ENCODE data around the gene SLC30A4.

Gene SLC30A4

DNA sequence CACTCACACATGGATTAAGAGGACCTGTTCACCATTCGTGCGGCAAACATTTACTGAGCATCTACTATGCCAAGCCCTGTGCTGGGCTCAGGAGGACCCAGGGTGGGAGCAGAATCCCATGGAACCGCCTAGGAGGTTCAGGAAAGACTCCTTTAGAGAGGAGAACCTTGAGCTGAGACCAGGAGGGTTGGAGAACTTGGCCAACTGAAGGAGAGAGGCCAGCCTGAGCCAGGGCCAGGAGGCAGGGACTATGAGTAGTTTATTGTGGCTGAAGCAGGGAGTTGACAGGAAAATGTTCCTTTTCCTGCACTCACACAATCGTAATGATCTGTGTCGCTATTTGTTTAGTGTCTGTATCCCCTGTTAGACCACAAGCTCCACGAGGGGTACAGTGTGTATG lies 71.3 kb downstream of the SLC30A4 start:
- DNase-seq (ENCODE audit: low read depth, low spot score), result no peak

GRCh38 chr15:45449916-45450867 lies 72.4 kb downstream of the SLC30A4 start:
- DNase-seq (ENCODE audit: low read depth, low spot score), result no peak

- DNase-seq (ENCODE audit: low read depth, low spot score), result no peak
Observed at GRCh38 chr15:45449395-45449794, 73.2 kb downstream of the SLC30A4 start.

GRCh38 chr15:45448066-45448915 lies 74.3 kb downstream of the SLC30A4 start:
- DNase-seq (ENCODE audit: low read depth, low spot score), result no peak

- DNase-seq (ENCODE audit: low read depth, low spot score), result no peak
Observed at GRCh38 chr15:45443645-45444044, 78.9 kb downstream of the SLC30A4 start.

DNA sequence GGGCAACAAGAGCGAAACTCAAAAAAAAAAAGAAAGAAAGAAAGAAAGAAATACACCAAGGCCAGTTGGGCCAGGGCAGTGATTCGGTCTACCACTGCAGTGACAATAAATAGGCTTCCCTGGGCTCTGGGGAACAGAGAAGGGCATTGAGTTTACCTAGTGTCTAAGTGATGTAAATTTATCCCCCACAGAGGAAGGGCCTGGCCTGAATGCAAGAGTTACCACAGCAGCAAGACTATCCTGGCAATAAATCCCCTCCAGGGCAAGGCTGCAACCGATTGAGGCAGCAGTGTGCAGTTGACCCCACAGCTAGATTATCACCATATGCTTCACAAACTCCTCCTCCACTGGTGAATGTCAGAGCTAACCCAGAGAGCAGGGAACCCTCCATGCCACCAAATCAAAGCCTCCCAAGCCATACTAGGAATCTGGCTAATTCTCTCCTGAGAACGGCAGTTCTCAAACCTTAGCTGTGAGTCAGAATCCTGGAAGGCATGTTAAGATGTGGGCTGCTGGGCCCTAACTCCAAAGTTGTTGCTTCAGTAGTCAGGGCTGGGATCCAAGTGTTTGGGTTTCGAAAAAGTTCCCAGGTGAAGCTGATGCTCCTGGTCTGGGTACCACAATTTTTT lies 79.9 kb downstream of the SLC30A4 start:
- no peak for DNase-seq (ENCODE audit: low read depth, low spot score)

- DNase-seq (ENCODE audit: low read depth, low spot score), result no peak
Observed at GRCh38 chr15:45441686-45442085, 80.9 kb downstream of the SLC30A4 start.

GRCh38 chr15:45441036-45441435 lies 81.5 kb downstream of the SLC30A4 start:
- no peak for DNase-seq (ENCODE audit: low read depth, low spot score)

DNA sequence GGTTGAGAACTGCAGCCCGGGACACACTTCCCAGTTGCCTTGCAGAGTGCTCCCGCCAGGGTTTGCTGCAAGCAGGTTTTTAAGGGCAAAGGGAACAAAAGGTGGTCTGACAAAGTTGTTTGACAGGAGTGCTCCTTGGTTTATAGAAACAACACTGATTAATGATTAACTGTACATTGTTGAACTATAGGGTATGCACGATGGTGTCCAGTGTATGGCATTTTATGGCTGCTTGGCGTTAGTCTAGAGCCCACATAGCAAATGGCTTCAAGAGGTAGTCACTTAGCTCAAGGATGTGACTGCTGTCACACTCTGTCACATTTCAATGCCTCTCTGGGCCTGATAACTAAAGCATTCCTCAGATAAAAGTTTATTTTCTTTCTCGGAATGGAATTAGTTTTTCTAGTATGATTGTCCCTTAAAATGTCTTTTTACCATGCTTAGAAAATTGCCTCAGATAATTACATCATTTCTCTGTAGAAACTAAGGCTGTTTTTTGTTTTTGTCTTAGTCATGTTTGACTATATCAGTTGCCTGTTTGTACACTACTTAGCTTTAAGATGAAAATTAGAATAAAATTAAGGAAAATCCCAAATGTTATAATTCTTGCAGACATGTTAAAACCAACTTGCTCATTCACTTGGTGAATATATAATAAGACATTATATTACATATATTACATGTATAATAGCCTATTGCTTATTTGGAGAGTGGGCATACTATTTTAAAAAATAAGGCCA lies 82.9 kb downstream of the SLC30A4 start:
- DNase-seq (ENCODE audit: low read depth, low spot score), result no peak

- no peak for DNase-seq (ENCODE audit: low read depth, low spot score)
Observed at GRCh38 chr15:45435124-45435903, 87.2 kb downstream of the SLC30A4 start.

DNA sequence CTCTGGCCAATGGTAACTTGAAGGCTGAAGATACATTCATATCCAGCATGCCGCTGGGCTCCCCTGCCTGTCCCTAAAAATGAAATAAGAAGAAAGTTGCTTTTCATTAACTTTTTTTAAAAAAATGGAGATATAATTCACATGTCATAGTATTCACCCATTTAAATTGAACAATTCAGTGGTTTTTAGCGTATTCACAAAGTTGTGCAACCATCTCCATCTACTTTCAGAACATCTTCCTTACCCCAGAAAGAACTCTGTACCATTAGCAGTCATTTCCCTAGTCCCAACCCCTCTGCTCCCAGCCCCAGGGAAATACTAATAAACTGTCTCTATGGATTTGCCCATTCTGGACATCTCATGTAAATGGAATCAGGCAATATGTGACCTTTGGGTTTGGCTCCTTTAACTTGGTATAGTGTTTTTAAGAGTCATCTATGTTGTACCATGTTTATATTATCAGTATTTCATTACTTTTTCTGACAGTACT lies 88.4 kb downstream of the SLC30A4 start:
- no peak for DNase-seq (ENCODE audit: low read depth, low spot score)

DNA sequence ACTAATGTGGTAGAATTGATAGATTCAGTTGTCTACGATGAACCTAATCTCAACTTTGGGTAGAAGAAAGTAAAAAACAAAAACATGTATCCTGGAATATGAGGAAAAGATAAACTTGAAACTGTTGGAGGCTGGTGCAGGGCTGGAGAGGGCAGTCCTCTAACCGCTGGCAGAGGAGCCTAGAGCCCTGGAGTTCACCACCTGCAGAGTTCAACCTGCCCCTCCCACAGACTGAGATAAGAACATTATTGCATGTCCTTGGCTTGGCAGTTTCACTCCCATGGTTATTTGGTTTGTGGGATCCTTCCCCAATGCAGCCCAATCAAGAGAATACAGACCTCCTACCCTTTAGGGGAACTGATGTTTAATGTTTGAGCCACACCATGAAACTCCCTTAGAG lies 91.0 kb downstream of the SLC30A4 start:
- DNase-seq (ENCODE audit: low read depth, low spot score), result no peak

DNA sequence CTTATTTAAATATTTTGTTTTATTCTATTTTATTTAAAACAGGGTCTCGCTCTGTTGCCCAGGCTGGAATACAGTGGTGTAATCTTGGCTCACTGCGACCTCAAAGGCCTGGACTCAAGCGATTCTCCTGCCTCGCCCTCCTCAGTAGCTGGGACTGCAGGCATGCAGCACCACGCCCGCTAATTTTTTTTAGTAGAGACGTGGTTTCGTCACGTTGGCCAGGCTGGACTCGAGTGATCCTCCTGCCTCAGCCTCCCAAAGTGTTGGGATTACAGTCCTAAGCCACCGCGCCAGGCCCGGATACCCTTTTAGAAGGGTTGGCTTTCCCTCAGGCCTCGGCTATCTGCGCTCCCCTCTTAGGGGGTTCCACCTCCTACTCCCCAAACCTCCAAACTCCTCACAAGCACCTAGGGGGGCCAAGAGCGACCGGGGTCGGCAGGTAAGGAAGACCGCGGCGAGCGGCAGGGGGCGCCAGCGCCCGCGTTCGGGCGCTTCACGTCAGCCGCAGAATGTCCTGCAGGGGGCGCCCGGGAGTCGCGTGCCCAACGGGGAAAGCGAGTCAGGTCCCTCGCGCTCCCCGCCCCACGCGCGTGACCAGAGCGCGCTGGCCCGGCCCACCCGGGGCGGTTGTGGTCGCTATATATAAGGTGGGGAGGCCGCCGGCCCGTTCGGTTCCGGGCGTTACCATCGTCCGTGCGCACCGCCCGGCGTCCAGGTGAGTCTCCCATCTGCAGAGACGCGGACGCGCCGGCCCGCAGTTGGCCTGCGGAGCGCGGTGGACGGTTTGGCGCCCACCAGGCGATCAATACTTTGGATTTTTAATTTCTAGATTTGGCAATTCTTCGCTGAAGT lies 92.4 kb downstream of the SLC30A4 start:
- DNase-seq (ENCODE audit: low read depth, low spot score), result no peak
